IMR-90 (cell line): ENCODE measurements around the gene MAPK8IP3. TPM values are rescaled to one million over a fixed set of nuclear protein-coding genes. Genes with fewer than 3 reads are reported as not detected.
A peak's percentile ranks its signal among the peaks of the same experiment; 100 is the strongest.

Experiments used
- ATAC-seq: fragments of 200-7000 bp; cut with Tn5 transposase; 2 replicates; pipeline ENCODE4 v1.9.1; 2020; ENCODE audit warnings: low read depth, mild to moderate bottlenecking, moderate library complexity
- BruUV-seq: library from RNA; stranded (reverse); fragments of 400-500 nt; replicated peaks from 2 replicates; lab custom pipeline; 2021; lab: Mats Ljungman, UMichigan
- CTCF ChIA-PET: fragments of 300-600 bp; formaldehyde crosslinking; extraction: SDS; loops from one replicate; lab custom pipeline; 2021; ENCODE audit warnings: antibody characterized with exemption; lab: Yijun Ruan, JAX
- POLR2A ChIA-PET: fragments of 300-600 bp; sonication (Branson Sonifier 250); formaldehyde crosslinking; loops from one replicate; lab custom pipeline; 2022; ENCODE audit warnings: antibody characterized with exemption; ENCODE audit not compliant: unreplicated experiment; lab: Charles Lee
- DNase-seq: peaks from one replicate; pipeline ENCODE4 v3.0.0; 2013
- H2AFZ ChIP-seq: replicated peaks from 2 replicates; pipeline ENCODE3; 2013; ENCODE audit warnings: low read length, mild to moderate bottlenecking; ENCODE audit not compliant: poor library complexity
- H2AK5ac ChIP-seq: 2 replicates; pipeline ENCODE4 v1.6.1; 2013; ENCODE audit warnings: low read depth, low read length, inconsistent platforms
- H2AK9ac ChIP-seq: replicated peaks from 2 replicates; pipeline ENCODE3; 2013; ENCODE audit warnings: mild to moderate bottlenecking, low read depth, low read length, moderate library complexity; ENCODE audit not compliant: poor library complexity
- H2BK120ac ChIP-seq: 2 replicates; pipeline ENCODE4 v1.6.1; 2013; ENCODE audit warnings: low read depth, low read length, inconsistent platforms
- H2BK15ac ChIP-seq: 3 replicates; pipeline ENCODE4 v1.6.1; 2013; ENCODE audit warnings: low read depth, low read length, inconsistent platforms
- H2BK20ac ChIP-seq: 2 replicates; pipeline ENCODE4 v1.6.1; 2013; ENCODE audit warnings: low read depth, mild to moderate bottlenecking, inconsistent platforms, low read length, moderate library complexity
- H2BK5ac ChIP-seq: 2 replicates; pipeline ENCODE4 v1.6.1; 2013; ENCODE audit warnings: mild to moderate bottlenecking, low read depth, low read length, inconsistent platforms; ENCODE audit not compliant: poor library complexity, severe bottlenecking
- H3K14ac ChIP-seq: replicated peaks from 2 replicates; pipeline ENCODE4 v1.6.1; 2013; ENCODE audit warnings: low read depth, low read length, inconsistent platforms
- H3K18ac ChIP-seq: 2 replicates; pipeline ENCODE4 v1.6.1; 2013; ENCODE audit warnings: low read depth, low read length, control low read depth
- H3K23ac ChIP-seq: 2 replicates; pipeline ENCODE4 v1.6.1; 2013; ENCODE audit warnings: low read depth, low read length, inconsistent platforms
- H3K27ac ChIP-seq: 2 replicates; pipeline ENCODE4 v1.5.1; 2013; ENCODE audit warnings: mild to moderate bottlenecking, control low read depth, low read length; ENCODE audit not compliant: insufficient read depth
- H3K27me3 ChIP-seq: 2 replicates; pipeline ENCODE4 v1.6.1; 2013; ENCODE audit warnings: low read length; ENCODE audit not compliant: control insufficient read depth, insufficient read depth
- H3K36me3 ChIP-seq: 2 replicates; pipeline ENCODE4 v1.6.1; 2013; ENCODE audit warnings: low read length, mixed read lengths; ENCODE audit not compliant: control insufficient read depth, insufficient read depth
- H3K4ac ChIP-seq: 2 replicates; pipeline ENCODE4 v1.6.1; 2013; ENCODE audit warnings: low read depth, low read length, inconsistent platforms
- H3K4me1 ChIP-seq: 2 replicates; pipeline ENCODE4 v1.6.1; 2013; ENCODE audit warnings: low read length, mixed read lengths; ENCODE audit not compliant: control insufficient read depth, insufficient read depth
- H3K4me2 ChIP-seq: 2 replicates; pipeline ENCODE4 v1.6.1; 2013; ENCODE audit warnings: low read depth, mild to moderate bottlenecking, control low read depth, low read length, moderate library complexity
- H3K4me3 ChIP-seq: 2 replicates; pipeline ENCODE4 v1.5.1; 2013; ENCODE audit warnings: low read depth, mild to moderate bottlenecking, control low read depth, low read length, moderate library complexity; ENCODE audit not compliant: insufficient read depth
- H3K56ac ChIP-seq: 2 replicates; pipeline ENCODE4 v1.6.1; 2013; ENCODE audit warnings: low read length, inconsistent platforms; ENCODE audit not compliant: insufficient read depth; ENCODE audit errors: extremely low read depth
- H3K79me1 ChIP-seq, 2 experiments: 2 replicates each; pipeline ENCODE4 v1.6.1; 2013; ENCODE audit warnings: low read length in 2 of 2, inconsistent platforms in 1 of 2, low read depth in 1 of 2
- H3K9ac ChIP-seq: 2 replicates; pipeline ENCODE4 v1.6.1; 2013; ENCODE audit warnings: low read depth, low read length, control low read depth
- H3K9me1 ChIP-seq: 2 replicates; pipeline ENCODE4 v1.6.1; 2013; ENCODE audit warnings: low read length, inconsistent platforms; ENCODE audit not compliant: insufficient read depth
- H3K9me3 ChIP-seq: 2 replicates; pipeline ENCODE4 v1.6.1; 2013; ENCODE audit warnings: low read length; ENCODE audit not compliant: control insufficient read depth, insufficient read depth
- H4K20me1 ChIP-seq: 2 replicates; pipeline ENCODE4 v1.6.1; 2013; ENCODE audit warnings: low read length, inconsistent platforms; ENCODE audit not compliant: insufficient read depth
- H4K5ac ChIP-seq: 2 replicates; pipeline ENCODE4 v1.6.1; 2013; ENCODE audit warnings: mild to moderate bottlenecking, low read depth, low read length, control low read depth
- H4K8ac ChIP-seq, 2 experiments: 2 replicates each; pipeline ENCODE4 v1.6.1; 2013; ENCODE audit warnings: low read depth in 2 of 2, low read length in 2 of 2, control low read depth in 1 of 2, inconsistent platforms in 1 of 2
- H4K91ac ChIP-seq: 2 replicates; pipeline ENCODE4 v1.6.1; 2013; ENCODE audit warnings: low read depth, low read length, inconsistent platforms; ENCODE audit not compliant: insufficient read depth
- CEBPB ChIP-seq: IDR thresholded peaks from 2 replicates; pipeline ENCODE4 v1.6.1; 2012; ENCODE audit warnings: low read depth, low read length, improper control_type of control experiment
- CHD1 ChIP-seq: IDR thresholded peaks from 2 replicates; pipeline ENCODE4 v1.6.1; 2012; ENCODE audit warnings: low read depth, low read length, improper control_type of control experiment
- FOS ChIP-seq: fragments of 150-350 bp; IDR thresholded peaks from 2 replicates; pipeline ENCODE4 v1.6.1; 2016; ENCODE audit warnings: low read depth, low read length
- MAFK ChIP-seq: IDR thresholded peaks from 2 replicates; pipeline ENCODE4 v1.6.1; 2012; ENCODE audit warnings: low read depth, low read length, improper control_type of control experiment
- MXI1 ChIP-seq: IDR thresholded peaks from 2 replicates; pipeline ENCODE4 v1.6.1; 2012; ENCODE audit warnings: low read depth, mild to moderate bottlenecking, low read length, moderate library complexity, borderline replicate concordance
- RAD21 ChIP-seq: IDR thresholded peaks from 2 replicates; pipeline ENCODE4 v1.6.1; 2012; ENCODE audit warnings: low read length, improper control_type of control experiment
- RFX5 ChIP-seq: IDR thresholded peaks from 2 replicates; pipeline ENCODE4 v1.8.0; 2012; ENCODE audit warnings: low read depth, mild to moderate bottlenecking, low read length, moderate library complexity
- SMC3 ChIP-seq: fragments of 150-350 bp; IDR thresholded peaks from 2 replicates; pipeline ENCODE4 v1.6.1; 2016; ENCODE audit warnings: low read depth, mild to moderate bottlenecking, antibody characterized with exemption, low read length, moderate library complexity
- WGBS, 2 experiments: methylation state at CpG; one replicate each; pipeline versions ENCODE4 v1.1.5 to v1.1.7; 2013; ENCODE audit warnings: missing lambda C conversion rate in 2 of 2; ENCODE audit not compliant: insufficient read length in 1 of 2; ENCODE audit errors: extremely low coverage in 2 of 2; 5-methylcytosine and 5-hydroxymethylcytosine counted together
- dilution Hi-C: fragments of 300-500 bp; cut with HindIII; formaldehyde crosslinking; loops from one replicate; pipeline ENCODE4 v1.14.3; 2018; ENCODE audit warnings: low sequenced_read_pairs; ENCODE audit not compliant: unreplicated experiment
- in situ Hi-C: fragments of 300-500 bp; cut with MboI; formaldehyde crosslinking; loops from 3 replicates; pipeline ENCODE4 v1.14.3; 2019; ENCODE audit warnings: low sequenced_read_pairs, inconsistent platforms, mixed read lengths
- intact Hi-C: fragments of 100-400 bp; cut with micrococcal nuclease; formaldehyde crosslinking; loops from 2 replicates; pipeline ENCODE4 v1.10.0; 2022
- polyA plus RNA-seq, 3 experiments: library from polyadenylated mRNA; depleted of rRNA; stranded (reverse); fragments of >200 nt; gene quantifications; 2 replicates each; pipeline ENCODE4 v1.2.3, GENCODE V29; 2012; ENCODE audit warnings: low replicate concordance in 1 of 3
- total RNA-seq: library from RNA; depleted of rRNA; stranded (reverse); fragments of >200 nt; gene quantifications from 2 replicates; pipeline ENCODE4 v1.2.3, GENCODE V29; 2012
- TF ChIP-seq, protein P1 (sequence below): conservative IDR thresholded peaks from 2 replicates; pipeline ENCODE4 v1.5.1; 2012; ENCODE audit warnings: mild to moderate bottlenecking, low read depth, low read length, improper control_type of control experiment

MAPK8IP3 gene
- total and polyA plus RNA-seq, 2 of the 4 experiments (the other 2 are of a cell fraction) = 17.0 to 69.1 TPM

DNA sequence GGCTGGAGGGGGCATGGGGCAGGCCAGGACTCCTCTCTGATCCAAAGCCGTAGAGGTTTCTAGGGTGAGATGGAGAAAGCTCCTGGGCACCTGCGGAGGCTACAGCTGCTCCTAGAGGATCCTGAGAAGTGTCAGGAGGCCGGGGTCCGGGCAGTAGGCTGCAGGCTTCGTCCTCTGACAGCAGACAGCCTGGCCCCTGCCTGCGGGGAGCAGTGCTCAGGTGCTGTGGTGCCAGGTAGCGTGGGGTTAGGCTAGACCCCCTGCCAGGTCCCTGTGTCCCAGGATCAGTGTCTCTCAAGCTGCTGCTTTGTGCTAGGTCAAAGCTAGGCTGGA is 68.4 kb downstream of the MAPK8IP3 start:
- Histone ChIP-seq H2BK120ac (no peak overlapping the region), H3K4me1 (peaks cover 13% of the 10 kb centered on the region), H4K20me1 (peaks cover 31% of the 10 kb centered on the region), H3K4me2 (peak overlapping the region; percentile 93; the same call in 1 of the 2 replicates), H3K79me1 (peaks cover 12 to 61% of the 10 kb centered on the region in 2 experiments), H3K27me3 (no peaks in the 10 kb centered on the region), H3K56ac (no peak overlapping the region), H4K8ac (no peak overlapping the region; a peak in 1 of 4 replicates), H3K9me1 (0 out of 2 replicates have a peak, but pooled peaks cover 3% of the 10 kb centered on the region), H3K36me3 (peaks cover 26% of the 10 kb centered on the region; the same call in 1 of the 2 replicates), H2BK5ac (no peak overlapping the region), H3K9me3 (no peaks in the 10 kb centered on the region), H3K23ac (no peak overlapping the region), H3K27ac (no peak overlapping the region; the same call in 1 of the 2 replicates), H3K4ac (no peak overlapping the region), H3K9ac (peak overlapping the region; percentile 37), H3K14ac (peak overlapping the region; percentile 15; the same call in 1 of the 2 replicates), H2BK20ac (no peak overlapping the region), H2AK9ac (peak overlapping the region; percentile 89), H4K91ac (no peak overlapping the region), H2BK15ac (no peak overlapping the region), H3K4me3 (peak overlapping the region; percentile 93; the same call in 1 of the 2 replicates), H2AFZ (peak overlapping the region; percentile 94), H4K5ac (no peak overlapping the region), H2AK5ac (no peak overlapping the region; the same call in 1 of the 2 replicates), H3K18ac (no peak overlapping the region)
- in situ Hi-C loops (no loop called here), dilution Hi-C loops (no loop called here), intact Hi-C loops (no loop called here)
- ChIA-PET CTCF (interaction anchor here (0.9 kb wide), 1 partner anchor 37 kb away, joined by 3 read pairs; no protein-coding TSS in a partner anchor), POLR2A (no interaction called here)
- TF ChIP-seq, protein P1, sequence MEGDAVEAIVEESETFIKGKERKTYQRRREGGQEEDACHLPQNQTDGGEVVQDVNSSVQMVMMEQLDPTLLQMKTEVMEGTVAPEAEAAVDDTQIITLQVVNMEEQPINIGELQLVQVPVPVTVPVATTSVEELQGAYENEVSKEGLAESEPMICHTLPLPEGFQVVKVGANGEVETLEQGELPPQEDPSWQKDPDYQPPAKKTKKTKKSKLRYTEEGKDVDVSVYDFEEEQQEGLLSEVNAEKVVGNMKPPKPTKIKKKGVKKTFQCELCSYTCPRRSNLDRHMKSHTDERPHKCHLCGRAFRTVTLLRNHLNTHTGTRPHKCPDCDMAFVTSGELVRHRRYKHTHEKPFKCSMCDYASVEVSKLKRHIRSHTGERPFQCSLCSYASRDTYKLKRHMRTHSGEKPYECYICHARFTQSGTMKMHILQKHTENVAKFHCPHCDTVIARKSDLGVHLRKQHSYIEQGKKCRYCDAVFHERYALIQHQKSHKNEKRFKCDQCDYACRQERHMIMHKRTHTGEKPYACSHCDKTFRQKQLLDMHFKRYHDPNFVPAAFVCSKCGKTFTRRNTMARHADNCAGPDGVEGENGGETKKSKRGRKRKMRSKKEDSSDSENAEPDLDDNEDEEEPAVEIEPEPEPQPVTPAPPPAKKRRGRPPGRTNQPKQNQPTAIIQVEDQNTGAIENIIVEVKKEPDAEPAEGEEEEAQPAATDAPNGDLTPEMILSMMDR = no peak
- TF ChIP-seq FOS = no peak
- no peak for TF ChIP-seq SMC3
- TF ChIP-seq MAFK = no peak
- no peak for TF ChIP-seq CEBPB
- no peak for TF ChIP-seq CHD1
- TF ChIP-seq RFX5 = no peak
- no peak for TF ChIP-seq MXI1
- no peak for TF ChIP-seq RAD21
- DNase-seq = no peak
- ATAC-seq = no peak
- no TSS peak for BruUV-seq
- WGBS, 2 experiments = 100% methylated on average over 2 of the region's 7 CpGs; no CpG with 5 or more reads in 1 of the 2 experiments
